Measurements from ENCODE around the gene PMFBP1.

PMFBP1 gene

DNA sequence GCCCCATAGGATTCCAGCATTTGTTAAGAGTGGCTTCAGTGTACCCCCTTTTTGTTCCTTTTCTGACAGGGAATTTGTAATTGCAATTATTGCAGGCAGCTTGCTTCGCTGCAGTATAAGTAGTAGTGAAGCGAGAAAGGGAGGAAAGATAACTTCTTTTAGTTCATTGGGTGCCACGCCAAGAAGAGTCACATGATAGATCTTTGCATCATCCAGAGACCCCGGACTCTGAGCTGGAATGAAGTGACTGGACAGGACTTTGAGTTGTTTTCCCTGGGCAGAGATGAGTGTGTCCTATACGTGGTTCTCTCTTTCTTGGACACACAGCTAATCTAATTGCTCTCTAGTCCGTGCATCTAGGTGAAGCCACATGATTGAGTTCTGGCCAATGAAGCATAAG, 44.8 kb upstream of the PMFBP1 start:
- DNase-seq (ENCODE audit: low read depth), result no peak
- no peak overlapping the region for H3K4me3 ChIP-seq (ENCODE audit: low read depth, low read length)
- TF ChIP-seq, protein P1, sequence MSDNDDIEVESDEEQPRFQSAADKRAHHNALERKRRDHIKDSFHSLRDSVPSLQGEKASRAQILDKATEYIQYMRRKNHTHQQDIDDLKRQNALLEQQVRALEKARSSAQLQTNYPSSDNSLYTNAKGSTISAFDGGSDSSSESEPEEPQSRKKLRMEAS (IDR thresholded peaks at IDR 0.05; ENCODE audit: low read depth, low read length), result no peak
- TF ChIP-seq MYC (IDR thresholded peaks at IDR 0.05; ENCODE audit: low read depth, low read length) (no peak), POLR2A (IDR thresholded peaks at IDR 0.05; ENCODE audit: extremely low read depth, insufficient read length) (no peak)
- TF ChIP-seq, protein P2, sequence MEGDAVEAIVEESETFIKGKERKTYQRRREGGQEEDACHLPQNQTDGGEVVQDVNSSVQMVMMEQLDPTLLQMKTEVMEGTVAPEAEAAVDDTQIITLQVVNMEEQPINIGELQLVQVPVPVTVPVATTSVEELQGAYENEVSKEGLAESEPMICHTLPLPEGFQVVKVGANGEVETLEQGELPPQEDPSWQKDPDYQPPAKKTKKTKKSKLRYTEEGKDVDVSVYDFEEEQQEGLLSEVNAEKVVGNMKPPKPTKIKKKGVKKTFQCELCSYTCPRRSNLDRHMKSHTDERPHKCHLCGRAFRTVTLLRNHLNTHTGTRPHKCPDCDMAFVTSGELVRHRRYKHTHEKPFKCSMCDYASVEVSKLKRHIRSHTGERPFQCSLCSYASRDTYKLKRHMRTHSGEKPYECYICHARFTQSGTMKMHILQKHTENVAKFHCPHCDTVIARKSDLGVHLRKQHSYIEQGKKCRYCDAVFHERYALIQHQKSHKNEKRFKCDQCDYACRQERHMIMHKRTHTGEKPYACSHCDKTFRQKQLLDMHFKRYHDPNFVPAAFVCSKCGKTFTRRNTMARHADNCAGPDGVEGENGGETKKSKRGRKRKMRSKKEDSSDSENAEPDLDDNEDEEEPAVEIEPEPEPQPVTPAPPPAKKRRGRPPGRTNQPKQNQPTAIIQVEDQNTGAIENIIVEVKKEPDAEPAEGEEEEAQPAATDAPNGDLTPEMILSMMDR (IDR thresholded peaks at IDR 0.05; ENCODE audit: low read depth, low read length), result no peak

DNA sequence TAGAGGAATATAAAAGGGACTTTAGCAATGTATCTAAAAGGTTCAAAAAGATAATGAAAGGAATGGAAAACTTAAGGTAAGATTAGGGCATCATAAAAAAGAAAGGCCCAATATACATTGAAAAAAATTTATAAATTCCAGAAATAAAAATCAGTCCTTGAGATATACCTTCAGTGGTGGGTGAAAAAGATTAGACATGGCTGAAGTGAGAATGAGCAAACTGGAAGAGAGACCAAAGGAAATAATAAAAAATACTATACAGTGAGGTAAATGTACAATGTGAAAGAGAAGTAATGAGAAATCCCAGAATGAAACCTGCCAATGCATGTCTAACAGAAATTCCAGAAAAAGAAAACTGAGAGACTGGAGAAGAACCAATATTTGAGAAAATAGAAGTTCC, 42.9 kb upstream of the PMFBP1 start:
- no peak for DNase-seq (ENCODE audit: low read depth)
- TF ChIP-seq, protein P1 (IDR thresholded peaks at IDR 0.05; ENCODE audit: low read depth, low read length), result no peak
- TF ChIP-seq, protein P2 (IDR thresholded peaks at IDR 0.05; ENCODE audit: low read depth, low read length), result no peak
- TF ChIP-seq POLR2A (IDR thresholded peaks at IDR 0.05; ENCODE audit: extremely low read depth, insufficient read length), result no peak
- TF ChIP-seq MYC (IDR thresholded peaks at IDR 0.05; ENCODE audit: low read depth, low read length), result no peak
- no peak overlapping the region for H3K4me3 ChIP-seq (ENCODE audit: low read depth, low read length)

DNA sequence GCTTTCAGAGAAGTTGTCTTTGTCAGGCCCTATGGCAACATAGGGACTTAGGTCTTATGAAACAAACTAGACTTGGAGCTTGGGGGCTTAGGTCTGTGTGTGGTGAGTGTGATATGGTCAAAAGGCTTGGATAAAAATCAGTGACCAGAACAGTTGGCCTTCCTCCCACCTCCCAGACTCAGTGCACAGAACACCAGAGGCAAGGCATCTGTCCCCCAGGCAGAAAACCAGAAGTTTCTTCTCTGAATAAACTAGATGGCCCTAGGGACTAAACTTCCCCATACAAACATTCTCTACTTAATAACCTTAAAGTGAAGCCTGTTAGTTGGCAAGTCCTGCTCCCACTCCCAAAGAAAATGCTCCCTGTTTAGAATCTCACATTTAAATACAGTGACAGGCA, 39.2 kb upstream of the PMFBP1 start:
- no peak overlapping the region for H3K4me3 ChIP-seq (ENCODE audit: low read depth, low read length)
- peak; percentile 44 for DNase-seq (ENCODE audit: low read depth)
- TF ChIP-seq, protein P1 (IDR thresholded peaks at IDR 0.05; ENCODE audit: low read depth, low read length), result no peak
- TF ChIP-seq MYC (IDR thresholded peaks at IDR 0.05; ENCODE audit: low read depth, low read length) (no peak), POLR2A (IDR thresholded peaks at IDR 0.05; ENCODE audit: extremely low read depth, insufficient read length) (no peak)
- TF ChIP-seq, protein P2 (IDR thresholded peaks at IDR 0.05; ENCODE audit: low read depth, low read length), result no peak

DNA sequence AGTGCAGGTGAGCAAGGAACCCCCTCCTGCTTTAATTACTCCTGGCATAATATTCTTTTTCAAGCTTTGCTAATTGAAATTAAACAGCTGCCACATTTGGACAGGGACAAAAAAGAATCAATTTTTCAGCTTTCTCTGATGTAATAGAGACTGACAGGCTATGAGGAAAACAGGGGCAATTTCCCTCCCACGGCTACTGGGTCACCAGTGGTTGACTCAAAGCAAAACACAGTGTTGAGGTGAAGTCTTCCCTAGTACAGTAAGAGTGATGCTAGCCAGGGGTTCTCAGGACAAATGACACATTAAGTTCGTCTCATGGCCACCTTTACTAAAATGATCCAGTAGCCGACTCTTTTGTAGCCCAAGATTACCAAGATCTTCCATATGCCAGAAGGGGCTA, 38.6 kb upstream of the PMFBP1 start:
- DNase-seq (ENCODE audit: low read depth), result peak; percentile 18

DNA sequence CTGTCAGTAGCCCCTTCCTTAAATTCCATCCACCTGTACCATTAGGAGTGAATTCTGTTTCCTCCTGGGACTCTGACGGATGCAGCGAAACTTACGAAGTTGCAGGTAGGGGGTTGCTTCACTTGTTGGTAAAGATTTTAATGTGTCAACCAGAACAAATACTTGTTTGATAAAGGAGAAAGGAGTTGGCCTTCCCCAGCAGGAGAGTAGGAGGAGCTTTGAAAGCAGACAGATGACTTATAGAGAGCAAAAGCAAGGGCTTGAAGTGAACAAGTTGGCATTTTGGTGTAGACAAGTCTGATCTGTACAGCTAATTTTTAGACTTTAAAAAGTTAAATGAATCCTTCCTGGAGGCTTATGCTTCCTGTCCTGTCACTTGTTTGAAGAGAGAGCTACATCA, 38.1 kb upstream of the PMFBP1 start:
- H3K4me3 ChIP-seq (ENCODE audit: low read depth, low read length), result no peak overlapping the region
- DNase-seq (ENCODE audit: low read depth), result no peak
- TF ChIP-seq MYC (IDR thresholded peaks at IDR 0.05; ENCODE audit: low read depth, low read length) (no peak), POLR2A (IDR thresholded peaks at IDR 0.05; ENCODE audit: extremely low read depth, insufficient read length) (no peak)
- TF ChIP-seq, protein P2 (IDR thresholded peaks at IDR 0.05; ENCODE audit: low read depth, low read length), result no peak
- TF ChIP-seq, protein P1 (IDR thresholded peaks at IDR 0.05; ENCODE audit: low read depth, low read length), result no peak

More for the DNA sequence above, 38.6 kb upstream of the PMFBP1 start:
- H3K4me3 ChIP-seq (ENCODE audit: low read depth, low read length), result no peak overlapping the region
- TF ChIP-seq POLR2A (IDR thresholded peaks at IDR 0.05; ENCODE audit: extremely low read depth, insufficient read length), result no peak
- TF ChIP-seq, protein P2 (IDR thresholded peaks at IDR 0.05; ENCODE audit: low read depth, low read length), result no peak

DNA sequence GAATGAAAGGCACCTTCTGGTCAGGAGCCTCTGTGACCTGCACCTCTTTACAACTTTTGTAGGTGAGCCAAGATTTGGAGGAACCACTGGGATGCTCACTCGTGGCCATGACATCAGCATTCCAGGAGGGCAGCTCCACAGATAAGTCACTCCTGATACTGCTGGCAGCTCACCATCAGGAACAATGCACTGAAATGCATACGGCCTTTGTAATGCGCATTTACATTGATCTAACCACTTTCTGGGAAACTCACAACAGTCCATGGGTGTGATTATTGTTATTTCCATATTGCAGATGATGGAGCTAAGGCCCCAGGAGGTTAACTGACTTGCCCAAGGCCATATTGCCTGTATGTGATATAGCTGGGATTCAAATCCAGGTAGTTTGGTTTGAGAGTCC, 34.3 kb upstream of the PMFBP1 start:
- no peak for TF ChIP-seq POLR2A (IDR thresholded peaks at IDR 0.05; ENCODE audit: extremely low read depth, insufficient read length)
- TF ChIP-seq, protein P2 (IDR thresholded peaks at IDR 0.05; ENCODE audit: low read depth, low read length), result no peak
- TF ChIP-seq MYC (IDR thresholded peaks at IDR 0.05; ENCODE audit: low read depth, low read length), result no peak
- TF ChIP-seq, protein P1 (IDR thresholded peaks at IDR 0.05; ENCODE audit: low read depth, low read length), result no peak
- no peak for DNase-seq (ENCODE audit: low read depth)
- no peak overlapping the region for H3K4me3 ChIP-seq (ENCODE audit: low read depth, low read length)
